Activated gamma-delta T cell treated with Interleukin-2 at 50 U/mL for 16 hours (primary cell): Measurements from ENCODE around the gene KRTAP5-9.
"Not testable (repeated sequence)": the region's sequence is repeated elsewhere in the genome, so short reads cannot be mapped to it uniquely, and the experiment has no call there.

Source experiments
- DNase-seq: peaks from one replicate; pipeline ENCODE4 v3.0.0-alpha.2; 2020

Gene KRTAP5-9

DNA sequence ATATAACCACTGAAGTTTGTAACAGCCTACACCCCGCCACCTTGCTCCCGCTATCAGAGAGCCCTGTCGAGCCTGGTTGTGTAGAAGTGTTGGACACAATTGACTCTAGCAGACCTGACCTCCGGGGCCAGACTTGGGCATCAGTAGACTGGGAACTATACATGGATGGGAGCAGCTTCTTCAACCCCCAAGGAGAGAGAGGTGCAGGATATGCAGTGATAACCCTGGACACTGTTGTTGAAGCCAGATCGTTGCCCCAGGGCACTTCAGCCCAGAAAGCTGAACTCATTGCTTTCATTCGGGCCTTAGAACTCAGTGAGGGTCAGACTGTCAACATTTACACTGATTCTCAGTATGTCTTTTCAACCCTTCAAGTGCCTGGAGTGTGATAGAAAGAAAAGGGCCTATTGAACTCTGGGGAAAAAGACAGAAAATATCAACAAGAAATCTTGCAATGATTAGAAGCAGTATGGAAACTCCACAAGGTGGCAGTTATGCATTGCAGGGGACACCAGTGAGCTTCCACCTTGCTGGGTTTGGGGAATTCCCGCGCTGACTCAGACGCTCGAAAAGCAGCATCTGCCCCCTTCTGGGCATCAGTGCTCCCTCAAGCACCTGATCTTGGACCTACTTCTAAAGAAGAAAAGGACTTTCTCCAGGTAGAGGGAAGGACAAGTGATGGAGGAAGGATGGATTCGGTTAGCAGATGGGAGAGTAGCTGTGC, 40.8 kb downstream of the KRTAP5-9 start:
- not testable (repeated sequence) for DNase-seq

GRCh38 chr11:71589546-71589920, 41.3 kb downstream of the KRTAP5-9 start:
- DNase-seq, result not testable (repeated sequence)
